CD4-positive, alpha-beta T cell (primary cell): ENCODE measurements around the gene ZIC1. TPM values are rescaled to one million over a fixed set of nuclear protein-coding genes. Genes with fewer than 3 reads are reported as not detected.

ENCODE experiments used
- ATAC-seq: fragments of 200-7000 bp; cut with Tn5 transposase; one replicate; pipeline ENCODE4 v1.10.0; 2022; ENCODE audit warnings: mild to moderate bottlenecking; ENCODE audit not compliant: poor library complexity
- CTCF ChIA-PET: fragments of 350-600 bp; sonication (Branson Sonifier 250); formaldehyde crosslinking; loops from one replicate; lab custom pipeline; 2021; ENCODE audit warnings: antibody characterized with exemption, inconsistent platforms; lab: Charles Lee
- POLR2A ChIA-PET: fragments of 350-600 bp; sonication (Branson Sonifier 250); formaldehyde crosslinking; loops from one replicate; lab custom pipeline; 2021; ENCODE audit warnings: antibody characterized with exemption, inconsistent platforms; lab: Charles Lee
- DNase-seq, 14 experiments: peaks; one replicate each; pipeline ENCODE4 v3.0.0-alpha.2; 2013 to 2020; ENCODE audit warnings: mixed read lengths in 2 of 14
- H3K27ac ChIP-seq, 2 donors: one replicate each; pipeline versions ENCODE4 v1.5.1 to v1.7.0; 2013; ENCODE audit warnings: low read length in 2 of 2, low read depth in 1 of 2, mild to moderate bottlenecking in 1 of 2
- H3K27me3 ChIP-seq, 2 experiments: 1 replicate in 1 of 2; 2 replicates in 1 of 2; pipeline versions ENCODE4 v1.6.1 to v1.7.0; 2013; ENCODE audit warnings: low read length in 2 of 2, control low read depth in 1 of 2, mild to moderate bottlenecking in 1 of 2, moderate library complexity in 1 of 2; ENCODE audit not compliant: insufficient read depth in 2 of 2, control insufficient read depth in 1 of 2
- H3K36me3 ChIP-seq: one replicate; pipeline ENCODE4 v1.6.1; 2013; ENCODE audit warnings: low read length, control low read depth; ENCODE audit not compliant: insufficient read depth
- H3K4me1 ChIP-seq: one replicate; pipeline ENCODE4 v1.6.1; 2013; ENCODE audit warnings: low read length, control low read depth; ENCODE audit not compliant: insufficient read depth
- H3K4me3 ChIP-seq: one replicate; pipeline ENCODE4 v1.5.1; 2013; ENCODE audit warnings: mild to moderate bottlenecking, low read length, moderate library complexity
- H3K9me3 ChIP-seq, 2 experiments: 1 replicate in 1 of 2; 2 replicates in 1 of 2; pipeline versions ENCODE4 v1.6.1 to v1.7.0; 2013; ENCODE audit warnings: low read length in 2 of 2, mild to moderate bottlenecking in 2 of 2, control low read depth in 1 of 2, moderate library complexity in 1 of 2; ENCODE audit not compliant: control insufficient read depth in 1 of 2, insufficient read depth in 1 of 2
- H3K27ac Mint-ChIP-seq: one replicate; pipeline ENCODE4 v1.8.0; 2020; ENCODE audit warnings: mixed read lengths
- H3K27me3 Mint-ChIP-seq: one replicate; pipeline ENCODE4 v1.8.0; 2021; ENCODE audit warnings: mixed read lengths
- H3K36me3 Mint-ChIP-seq: one replicate; pipeline ENCODE4 v1.8.0; 2021; ENCODE audit warnings: low read depth, mixed read lengths
- H3K4me1 Mint-ChIP-seq: one replicate; pipeline ENCODE4 v1.8.0; 2021; ENCODE audit warnings: low read depth, mixed read lengths
- H3K4me3 Mint-ChIP-seq: one replicate; pipeline ENCODE4 v1.8.0; 2020; ENCODE audit warnings: mild to moderate bottlenecking, mixed read lengths
- H3K9me3 Mint-ChIP-seq: one replicate; pipeline ENCODE4 v1.8.0; 2020; ENCODE audit warnings: mixed read lengths
- intact Hi-C, 2 experiments: fragments of 100-400 bp; cut with DNase I in 1 of 2; cut with micrococcal nuclease in 1 of 2; formaldehyde crosslinking; loops; one replicate each; pipeline versions ENCODE4 v1.15.1 to v1.9.0; 2023 to 2025; cut with DNase I, micrococcal nuclease
- total RNA-seq, 174 experiments: library from RNA in 2 of 174; stranded (reverse) in 2 of 174; gene quantifications; one replicate each; pipeline ENCODE4 v1.2.3 and lab custom pipeline; 2021 to 2026
- TF ChIP-seq, protein P1 (sequence below): fragments of 200-600 bp; IDR thresholded peaks from one replicate; pipeline ENCODE4 v1.8.0; 2022; ENCODE audit warnings: antibody characterized with exemption, mild to moderate bottlenecking

Gene ZIC1
- total RNA-seq, 2 experiments from 2014 or later: not detected

- ChIA-PET CTCF (no interaction called here), POLR2A (no interaction called here)
- Histone ChIP-seq H3K27me3 (peaks cover 46 to 71% of the 10 kb centered on the region in 2 experiments), H3K27ac (no peak overlapping the region), H3K4me3 (no peak overlapping the region), H3K9me3 (peaks cover 0 to 20% of the 10 kb centered on the region in 2 experiments), H3K4me1 (no peaks in the 10 kb centered on the region), H3K36me3 (no peaks in the 10 kb centered on the region)
- H3K27ac Mint-ChIP-seq: no peak overlapping the region
- intact Hi-C loops: no loop called here
- no peak overlapping the region for H3K4me3 Mint-ChIP-seq
- H3K36me3 Mint-ChIP-seq: no peaks in the 10 kb centered on the region
- no peaks in the 10 kb centered on the region for H3K9me3 Mint-ChIP-seq
- H3K27me3 Mint-ChIP-seq: peaks cover 88% of the 10 kb centered on the region
- DNase-seq (no peak), ATAC-seq (no peak)
- TF ChIP-seq, protein P1, sequence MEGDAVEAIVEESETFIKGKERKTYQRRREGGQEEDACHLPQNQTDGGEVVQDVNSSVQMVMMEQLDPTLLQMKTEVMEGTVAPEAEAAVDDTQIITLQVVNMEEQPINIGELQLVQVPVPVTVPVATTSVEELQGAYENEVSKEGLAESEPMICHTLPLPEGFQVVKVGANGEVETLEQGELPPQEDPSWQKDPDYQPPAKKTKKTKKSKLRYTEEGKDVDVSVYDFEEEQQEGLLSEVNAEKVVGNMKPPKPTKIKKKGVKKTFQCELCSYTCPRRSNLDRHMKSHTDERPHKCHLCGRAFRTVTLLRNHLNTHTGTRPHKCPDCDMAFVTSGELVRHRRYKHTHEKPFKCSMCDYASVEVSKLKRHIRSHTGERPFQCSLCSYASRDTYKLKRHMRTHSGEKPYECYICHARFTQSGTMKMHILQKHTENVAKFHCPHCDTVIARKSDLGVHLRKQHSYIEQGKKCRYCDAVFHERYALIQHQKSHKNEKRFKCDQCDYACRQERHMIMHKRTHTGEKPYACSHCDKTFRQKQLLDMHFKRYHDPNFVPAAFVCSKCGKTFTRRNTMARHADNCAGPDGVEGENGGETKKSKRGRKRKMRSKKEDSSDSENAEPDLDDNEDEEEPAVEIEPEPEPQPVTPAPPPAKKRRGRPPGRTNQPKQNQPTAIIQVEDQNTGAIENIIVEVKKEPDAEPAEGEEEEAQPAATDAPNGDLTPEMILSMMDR: no peak
- H3K4me1 Mint-ChIP-seq: no peaks in the 10 kb centered on the region
These were observed 38.0 kb upstream of the ZIC1 start for GRCh38 chr3:147371140-147371539.

GRCh38 chr3:147371771-147372340 is 37.3 kb upstream of the ZIC1 start:
- POLR2A ChIA-PET: no interaction called here
- TF ChIP-seq, protein P1: no peak
- DNase-seq (no peak), ATAC-seq (no peak)
- intact Hi-C loops: no loop called here
- Mint-ChIP-seq H3K36me3 (no peaks in the 10 kb centered on the region), H3K4me3 (no peak overlapping the region), H3K27ac (no peak overlapping the region), H3K9me3 (no peaks in the 10 kb centered on the region), H3K4me1 (no peaks in the 10 kb centered on the region), H3K27me3 (peaks cover 89% of the 10 kb centered on the region)
- Histone ChIP-seq H3K36me3 (no peaks in the 10 kb centered on the region), H3K4me3 (no peak overlapping the region), H3K4me1 (no peaks in the 10 kb centered on the region), H3K9me3 (peaks cover 0 to 20% of the 10 kb centered on the region in 2 experiments), H3K27me3 (peaks cover 46 to 76% of the 10 kb centered on the region in 2 experiments), H3K27ac (no peak overlapping the region)
- CTCF ChIA-PET: no interaction called here

- Mint-ChIP-seq H3K36me3 (no peaks in the 10 kb centered on the region), H3K27ac (no peak overlapping the region), H3K9me3 (no peaks in the 10 kb centered on the region), H3K27me3 (peaks cover 93% of the 10 kb centered on the region), H3K4me3 (no peak overlapping the region), H3K4me1 (no peaks in the 10 kb centered on the region)
- TF ChIP-seq, protein P1: no peak
- POLR2A ChIA-PET: no interaction called here
- DNase-seq (no peak), ATAC-seq (no peak)
- Histone ChIP-seq H3K4me3 (no peak overlapping the region), H3K4me1 (no peaks in the 10 kb centered on the region), H3K9me3 (peaks cover 0 to 24% of the 10 kb centered on the region in 2 experiments), H3K27ac (no peak overlapping the region), H3K27me3 (peaks cover 52 to 81% of the 10 kb centered on the region in 2 experiments), H3K36me3 (no peaks in the 10 kb centered on the region)
- intact Hi-C loops: no loop called here
- CTCF ChIA-PET: no interaction called here
These were observed 36.6 kb upstream of the ZIC1 start for GRCh38 chr3:147372525-147373027.
